ENCODE data around the gene HCCS.
"Not testable (repeated sequence)": the region's sequence is repeated elsewhere in the genome, so short reads cannot be mapped to it uniquely, and the experiment has no call there.

The HCCS gene

DNA sequence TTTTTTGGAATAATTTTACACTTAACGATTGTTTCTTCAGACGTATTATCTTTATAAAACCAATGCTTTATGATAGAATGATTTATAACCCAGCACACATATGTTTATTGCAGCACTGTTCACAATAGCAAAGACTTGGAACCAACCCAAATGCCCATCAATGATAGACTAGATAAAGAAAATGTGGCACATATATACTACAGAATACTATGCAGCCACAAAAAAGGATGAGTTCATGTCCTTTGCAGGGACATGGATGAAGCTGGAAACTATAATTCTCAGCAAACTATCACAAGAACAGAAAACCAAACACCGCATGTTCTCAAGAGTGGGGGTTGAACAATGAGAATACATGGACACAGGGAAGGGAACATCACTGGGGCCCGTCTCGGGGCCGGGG is 12.0 kb downstream of the HCCS start:
- not testable (repeated sequence) for DNase-seq (ENCODE audit: low spot score)

- DNase-seq (ENCODE audit: low spot score) = no peak
These were observed 13.0 kb downstream of the HCCS start for GRCh38 chrX:11124112-11124511.

DNA sequence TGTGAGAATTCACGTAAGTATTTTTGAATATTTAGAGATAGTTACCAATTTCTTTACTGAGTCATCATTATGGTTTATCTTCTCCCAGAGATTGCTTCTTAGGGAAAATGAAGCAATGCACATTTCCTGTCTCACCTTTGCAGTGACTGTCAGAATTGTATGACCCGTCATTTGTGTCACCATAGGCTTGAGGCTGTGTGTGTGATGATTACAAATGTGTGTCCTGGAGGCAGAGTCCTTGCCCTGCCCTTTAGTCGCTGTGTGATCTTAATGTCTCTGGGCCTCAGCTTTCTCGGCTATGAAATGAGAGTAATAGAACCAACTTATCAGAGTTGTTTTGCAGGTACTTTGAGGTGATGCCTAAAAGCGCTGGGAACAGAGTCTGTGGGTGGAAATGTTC is 13.9 kb downstream of the HCCS start:
- no peak for DNase-seq (ENCODE audit: low spot score)

DNA sequence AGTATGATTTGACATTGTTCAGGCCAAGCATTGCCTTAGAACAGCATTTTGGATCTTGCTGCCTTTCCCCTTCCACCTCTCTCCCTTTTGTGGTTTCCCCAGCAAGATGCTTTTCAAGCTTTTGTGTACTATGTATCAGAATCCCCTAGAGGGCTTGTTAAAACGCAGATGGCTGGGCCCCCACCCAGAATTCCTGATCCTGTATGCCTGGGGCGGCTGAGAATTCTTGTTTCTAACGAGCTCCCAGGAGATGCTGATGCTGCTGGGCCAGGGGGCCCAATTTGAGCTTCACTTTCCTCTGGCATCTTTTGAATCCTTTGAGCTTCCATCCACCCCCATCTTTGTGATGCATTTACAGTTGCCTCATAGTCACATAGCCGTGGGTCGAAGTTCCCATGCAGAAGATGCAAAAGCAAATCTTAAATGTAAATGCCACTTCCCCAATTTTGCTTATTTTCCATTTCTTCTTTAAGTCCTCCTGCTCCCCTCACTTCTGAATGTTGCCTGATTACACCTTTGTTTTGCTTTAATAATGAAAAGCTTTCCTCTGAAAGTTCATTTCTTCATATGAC is 18.5 kb downstream of the HCCS start:
- DNase-seq (ENCODE audit: low spot score) = no peak

DNA sequence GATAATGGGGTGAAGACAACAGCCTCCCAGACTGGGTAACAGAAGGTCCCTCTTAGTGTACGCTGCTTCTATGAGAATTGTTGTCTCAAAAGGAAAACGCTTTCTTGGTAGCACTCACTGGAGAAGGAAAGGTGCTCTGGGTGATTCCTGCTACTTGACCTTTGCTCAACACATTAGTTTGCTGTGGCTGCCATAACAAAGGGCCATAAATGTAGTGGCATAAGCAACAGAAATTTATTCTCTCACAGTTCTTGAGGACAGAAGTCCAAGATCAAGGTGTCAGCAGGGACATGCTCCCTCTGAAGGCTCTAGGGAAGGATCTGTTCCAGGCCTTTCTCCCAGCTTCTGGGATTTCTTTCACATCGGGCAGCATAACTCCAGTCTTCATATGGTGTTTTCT is 19.0 kb downstream of the HCCS start:
- no peak for DNase-seq (ENCODE audit: low spot score)

DNA sequence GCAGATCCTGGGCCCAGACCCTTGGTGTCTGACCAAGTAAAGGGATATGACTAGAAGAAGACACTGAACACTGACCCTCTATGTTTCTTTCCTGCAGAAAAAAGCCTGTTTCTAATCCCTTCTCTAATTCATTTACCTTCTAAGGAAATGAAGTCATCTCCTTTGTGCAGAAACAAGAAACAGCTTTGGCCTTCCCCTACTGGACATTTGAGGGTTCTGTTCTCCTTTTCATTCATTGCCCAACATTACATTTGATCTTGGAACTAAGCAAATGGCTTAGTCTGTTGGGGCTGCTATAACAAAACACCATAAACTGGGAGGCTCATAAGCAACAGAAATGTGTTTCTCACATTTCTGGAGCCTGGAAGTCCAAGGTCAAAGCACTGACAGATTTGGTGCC is 20.0 kb downstream of the HCCS start:
- no peak for DNase-seq (ENCODE audit: low spot score)

- no peak for DNase-seq (ENCODE audit: low spot score)
These were observed 24.5 kb downstream of the HCCS start for GRCh38 chrX:11135564-11136185.

DNA sequence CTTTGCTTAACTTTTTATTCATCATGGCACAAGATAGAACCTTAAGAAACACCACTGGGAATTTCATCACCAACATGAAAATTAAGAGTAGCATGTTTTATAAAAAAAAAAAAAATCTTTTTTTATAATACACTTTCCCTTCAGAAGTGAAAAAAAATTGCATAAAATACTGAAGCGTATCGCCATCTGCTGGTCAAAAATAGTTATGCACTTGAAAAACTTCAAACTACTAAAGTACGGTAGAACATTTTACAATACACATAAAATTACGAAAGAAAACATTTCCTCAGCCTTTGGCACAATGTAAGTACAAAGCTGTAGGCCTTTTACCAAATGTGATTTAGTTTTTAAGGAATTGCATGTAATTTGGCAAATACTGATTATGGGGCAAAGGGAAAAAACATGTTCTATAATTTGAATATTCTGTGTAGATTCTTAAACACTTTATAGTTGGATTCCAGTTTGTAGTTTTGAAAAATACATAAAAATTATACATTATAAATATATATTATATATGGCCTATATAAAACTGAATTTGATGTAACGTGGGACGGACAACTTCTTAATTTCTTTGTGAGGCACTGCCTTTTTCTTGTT is 26.5 kb downstream of the HCCS start:
- peak; percentile 37 for DNase-seq (ENCODE audit: low spot score)

GRCh38 chrX:11138498-11139390 is 27.6 kb downstream of the HCCS start:
- DNase-seq (ENCODE audit: low spot score) = no peak

- peak; percentile 64 for DNase-seq (ENCODE audit: low spot score)
These were observed 33.0 kb downstream of the HCCS start for GRCh38 chrX:11143931-11144678.

GRCh38 chrX:11146411-11146810 is 35.3 kb downstream of the HCCS start:
- DNase-seq (ENCODE audit: low spot score) = no peak

DNA sequence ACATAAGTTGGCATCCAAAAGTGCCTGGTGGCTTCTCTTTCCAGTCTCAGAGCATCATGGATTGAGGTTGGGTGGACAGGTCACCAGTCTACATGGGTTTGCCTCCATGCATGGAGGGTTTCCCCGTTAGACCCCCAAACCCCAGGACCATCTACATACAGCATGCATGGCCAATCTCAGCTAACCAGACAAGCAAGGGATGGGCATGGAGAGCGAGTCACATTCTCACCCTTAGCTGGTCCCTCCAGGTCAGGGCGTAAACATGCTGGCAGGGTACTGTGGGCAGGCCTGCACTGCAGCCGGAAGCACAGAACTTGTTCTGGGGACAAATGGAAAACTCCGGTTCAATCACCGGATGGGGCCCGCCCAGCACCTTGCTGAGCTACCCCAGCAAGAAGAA is 37.3 kb downstream of the HCCS start:
- DNase-seq (ENCODE audit: low spot score) = no peak

DNA sequence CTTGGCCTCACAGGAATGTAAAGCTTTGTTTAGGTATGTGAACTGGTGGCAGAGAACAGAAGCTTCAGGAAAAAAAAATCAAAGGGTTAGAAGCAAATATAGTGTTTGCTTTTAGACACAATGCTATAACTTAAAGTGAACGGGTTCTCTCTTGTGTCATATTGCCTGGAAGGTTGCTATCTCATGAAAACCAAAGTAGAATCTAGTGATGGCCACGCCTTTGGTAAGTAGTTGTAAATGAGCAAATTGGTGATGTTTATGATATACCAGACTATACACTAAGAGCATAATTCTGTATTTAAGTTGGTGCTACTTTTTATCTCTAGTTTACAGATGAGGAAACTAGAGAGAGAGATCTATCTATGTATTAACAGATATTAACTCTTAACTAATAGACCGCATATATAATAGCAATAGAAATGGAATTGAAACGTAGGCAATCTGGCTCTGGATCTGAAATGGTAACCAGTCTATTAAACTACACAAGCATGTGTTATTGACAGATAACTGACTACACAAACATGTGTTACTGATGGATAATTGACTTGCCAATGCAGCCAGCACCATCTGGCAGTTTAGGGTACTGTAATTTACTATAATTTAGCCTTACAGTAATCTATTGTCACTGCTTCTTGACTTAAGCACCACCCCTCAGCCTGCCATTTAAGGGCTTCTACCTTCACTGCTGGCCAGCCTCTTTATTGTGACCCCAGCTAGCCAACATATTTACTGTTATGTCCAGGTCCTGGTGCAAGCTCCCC is 40.8 kb downstream of the HCCS start:
- no peak for DNase-seq (ENCODE audit: low spot score)

DNA sequence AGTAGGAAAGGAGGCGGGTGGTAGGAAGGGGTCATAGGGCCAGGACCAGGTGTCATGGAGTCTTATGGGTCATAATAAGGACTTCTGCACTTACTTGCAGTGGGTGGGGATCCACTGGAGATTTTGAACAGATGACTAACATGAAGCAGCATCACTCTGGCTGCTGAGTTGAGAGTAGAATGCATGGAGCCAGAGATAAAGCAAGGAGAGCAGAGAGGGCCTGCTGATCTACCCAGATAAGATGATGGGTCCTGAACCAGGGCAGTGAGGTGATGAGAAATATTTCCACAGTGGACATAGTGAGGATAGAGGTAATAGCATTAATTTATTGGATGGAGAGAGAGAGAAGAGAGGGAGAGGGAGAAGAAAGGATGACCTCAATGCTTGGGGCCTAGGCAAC is 48.0 kb downstream of the HCCS start:
- no peak for DNase-seq (ENCODE audit: low spot score)

DNA sequence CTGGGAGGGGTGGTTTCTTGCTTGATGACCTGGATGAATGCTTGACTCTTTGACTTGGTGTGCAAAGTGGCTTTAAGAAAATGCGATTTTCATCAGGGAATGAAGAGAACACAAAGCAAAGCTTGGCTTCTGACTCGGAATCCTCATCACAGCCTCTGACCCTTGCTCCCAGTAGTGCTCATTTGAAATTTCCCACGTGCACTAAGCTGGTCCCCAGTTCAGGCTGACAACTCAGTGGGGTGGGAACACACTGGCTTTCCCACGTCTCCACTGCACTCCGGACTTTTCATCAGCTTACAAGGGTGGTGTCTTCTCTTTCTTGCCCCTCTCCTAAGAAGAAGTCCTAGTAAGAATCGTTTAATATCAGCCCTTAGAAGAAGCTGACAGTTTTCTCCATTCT is 53.3 kb downstream of the HCCS start:
- no peak for DNase-seq (ENCODE audit: low spot score)

DNA sequence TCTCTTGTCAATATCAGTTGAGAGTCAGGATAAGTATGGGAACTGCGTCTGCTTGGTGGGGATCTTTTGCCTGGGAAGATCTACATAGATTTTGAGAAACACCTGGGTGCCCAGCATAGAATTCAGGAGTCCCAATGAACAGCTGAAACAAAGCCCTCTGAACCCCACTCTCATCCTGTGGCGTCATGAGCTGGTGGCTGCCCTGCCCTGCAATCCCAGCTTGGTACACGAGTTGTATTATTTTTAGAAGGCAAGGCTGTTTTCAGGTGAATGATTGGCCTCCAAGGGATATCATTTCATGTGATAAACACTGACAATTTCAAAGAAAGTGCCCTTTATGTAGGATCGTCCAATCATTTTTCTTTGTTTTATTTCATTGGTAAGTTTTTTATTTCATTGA is 60.8 kb downstream of the HCCS start:
- DNase-seq (ENCODE audit: low spot score) = no peak

GRCh38 chrX:11172415-11172814 is 61.3 kb downstream of the HCCS start:
- DNase-seq (ENCODE audit: low spot score) = no peak
